ENCODE data around the gene NARF. TPM values are rescaled to one million over a fixed set of nuclear protein-coding genes. Genes with fewer than 3 reads are reported as not detected.

Gene NARF
- total RNA-seq, 4 donors from 2014 or later = 15.3 to 55.5 (median 33.3) TPM

DNA sequence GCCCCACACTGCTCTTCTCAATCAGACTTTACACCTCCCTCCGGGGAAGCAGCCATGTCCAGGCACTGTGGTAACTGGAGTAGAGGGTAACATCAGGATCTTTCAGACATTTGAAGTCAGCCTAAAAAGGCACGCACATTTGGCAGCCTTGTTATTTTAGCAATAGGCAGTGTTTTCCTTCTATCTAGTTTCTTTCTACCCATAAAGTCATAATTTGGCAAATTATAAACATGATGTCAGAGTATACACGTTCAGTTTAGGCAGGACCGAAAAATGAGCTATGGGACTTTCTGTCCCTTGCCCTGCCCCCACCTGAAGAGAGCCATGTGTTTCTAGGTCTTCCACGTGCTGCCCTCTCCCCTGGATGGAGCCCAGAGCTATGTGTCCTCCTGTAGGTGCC is 21.1 kb downstream of the NARF start:
- no peak overlapping the region for H3K27ac ChIP-seq
- no peaks in the 10 kb centered on the region for H3K36me3 ChIP-seq

GRCh38 chr17:82480318-82480717 is 21.8 kb downstream of the NARF start:
- intact Hi-C loops (cut with DNase I; ENCODE audit: low total_unique reads) = no loop called here
- H3K4me3 ChIP-seq = no peak overlapping the region
- DNase-seq = no peak
- H3K4me1 ChIP-seq = no peaks in the 10 kb centered on the region
- H3K27ac ChIP-seq = no peak overlapping the region
- H3K27me3 ChIP-seq = no peaks in the 10 kb centered on the region
- H3K36me3 ChIP-seq = no peaks in the 10 kb centered on the region
- TF ChIP-seq, protein P1, sequence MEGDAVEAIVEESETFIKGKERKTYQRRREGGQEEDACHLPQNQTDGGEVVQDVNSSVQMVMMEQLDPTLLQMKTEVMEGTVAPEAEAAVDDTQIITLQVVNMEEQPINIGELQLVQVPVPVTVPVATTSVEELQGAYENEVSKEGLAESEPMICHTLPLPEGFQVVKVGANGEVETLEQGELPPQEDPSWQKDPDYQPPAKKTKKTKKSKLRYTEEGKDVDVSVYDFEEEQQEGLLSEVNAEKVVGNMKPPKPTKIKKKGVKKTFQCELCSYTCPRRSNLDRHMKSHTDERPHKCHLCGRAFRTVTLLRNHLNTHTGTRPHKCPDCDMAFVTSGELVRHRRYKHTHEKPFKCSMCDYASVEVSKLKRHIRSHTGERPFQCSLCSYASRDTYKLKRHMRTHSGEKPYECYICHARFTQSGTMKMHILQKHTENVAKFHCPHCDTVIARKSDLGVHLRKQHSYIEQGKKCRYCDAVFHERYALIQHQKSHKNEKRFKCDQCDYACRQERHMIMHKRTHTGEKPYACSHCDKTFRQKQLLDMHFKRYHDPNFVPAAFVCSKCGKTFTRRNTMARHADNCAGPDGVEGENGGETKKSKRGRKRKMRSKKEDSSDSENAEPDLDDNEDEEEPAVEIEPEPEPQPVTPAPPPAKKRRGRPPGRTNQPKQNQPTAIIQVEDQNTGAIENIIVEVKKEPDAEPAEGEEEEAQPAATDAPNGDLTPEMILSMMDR (IDR thresholded peaks at IDR 0.05) = no peak
- TF ChIP-seq POLR2A (IDR thresholded peaks at IDR 0.05) = no peak
- no peaks in the 10 kb centered on the region for H3K9me3 ChIP-seq

More for the DNA sequence above, 21.1 kb downstream of the NARF start:
- Histone ChIP-seq H3K4me1 (no peaks in the 10 kb centered on the region), H3K9me3 (no peaks in the 10 kb centered on the region), H3K27me3 (no peaks in the 10 kb centered on the region), H3K4me3 (no peak overlapping the region)
- no peak for DNase-seq
- TF ChIP-seq POLR2A (IDR thresholded peaks at IDR 0.05) = no peak
- TF ChIP-seq, protein P1 (IDR thresholded peaks at IDR 0.05) = no peak
- intact Hi-C loops (cut with DNase I; ENCODE audit: low total_unique reads) = no loop called here

DNA sequence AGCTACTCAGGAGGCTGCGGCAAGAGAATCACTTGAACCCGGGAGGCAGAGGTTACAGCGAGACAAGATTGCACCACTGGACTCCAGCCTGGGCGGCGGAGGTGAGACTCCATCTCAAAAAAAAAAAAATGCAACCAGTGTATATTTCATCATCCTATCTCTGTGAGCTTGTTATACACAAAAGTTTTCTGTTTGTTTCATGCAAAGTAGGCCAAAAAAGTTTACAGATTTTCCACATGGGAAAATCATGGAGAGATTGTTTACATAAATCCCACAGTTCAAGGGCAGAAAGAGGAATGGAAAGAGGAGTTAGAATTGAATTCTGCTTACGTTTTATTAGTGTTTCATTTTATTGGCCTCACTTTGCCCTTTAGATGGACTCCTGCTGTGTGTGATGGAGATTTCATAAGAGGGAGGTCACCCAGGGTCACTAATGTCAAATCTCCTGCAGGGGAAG is 24.7 kb downstream of the NARF start:
- Histone ChIP-seq H3K27ac (no peak overlapping the region), H3K36me3 (no peaks in the 10 kb centered on the region), H3K27me3 (no peaks in the 10 kb centered on the region), H3K4me1 (no peaks in the 10 kb centered on the region), H3K9me3 (no peaks in the 10 kb centered on the region), H3K4me3 (no peak overlapping the region)
- intact Hi-C loops (cut with DNase I; ENCODE audit: low total_unique reads) = no loop called here
- no peak for DNase-seq
- no peak for TF ChIP-seq POLR2A (IDR thresholded peaks at IDR 0.05)
- TF ChIP-seq, protein P1 (IDR thresholded peaks at IDR 0.05) = no peak

DNA sequence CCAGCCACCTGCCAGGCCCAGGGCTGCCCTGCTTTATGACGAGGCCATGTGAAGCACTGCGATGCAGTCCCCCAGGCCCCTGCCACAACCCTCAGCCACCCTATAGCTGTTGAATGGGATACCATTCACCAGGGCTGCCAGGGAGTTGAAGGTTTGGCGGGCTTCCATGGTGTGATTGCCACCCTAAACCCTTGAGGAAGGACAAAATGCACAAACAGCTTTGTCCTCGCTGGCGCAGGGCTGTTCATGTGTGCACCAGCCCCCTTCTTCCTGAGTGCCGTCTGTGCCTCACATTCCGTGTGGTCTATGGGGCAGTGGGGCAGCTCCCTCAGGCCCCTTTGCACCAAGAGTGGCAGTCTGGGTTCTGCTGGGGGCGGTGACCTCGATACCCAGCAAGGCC is 25.3 kb downstream of the NARF start:
- intact Hi-C loops (cut with DNase I; ENCODE audit: low total_unique reads) = no loop called here
- DNase-seq = no peak
- Histone ChIP-seq H3K4me3 (no peak overlapping the region), H3K9me3 (no peaks in the 10 kb centered on the region), H3K4me1 (no peaks in the 10 kb centered on the region), H3K27me3 (no peaks in the 10 kb centered on the region), H3K27ac (no peak overlapping the region), H3K36me3 (no peaks in the 10 kb centered on the region)
- TF ChIP-seq, protein P1 (IDR thresholded peaks at IDR 0.05) = no peak
- no peak for TF ChIP-seq POLR2A (IDR thresholded peaks at IDR 0.05)

DNA sequence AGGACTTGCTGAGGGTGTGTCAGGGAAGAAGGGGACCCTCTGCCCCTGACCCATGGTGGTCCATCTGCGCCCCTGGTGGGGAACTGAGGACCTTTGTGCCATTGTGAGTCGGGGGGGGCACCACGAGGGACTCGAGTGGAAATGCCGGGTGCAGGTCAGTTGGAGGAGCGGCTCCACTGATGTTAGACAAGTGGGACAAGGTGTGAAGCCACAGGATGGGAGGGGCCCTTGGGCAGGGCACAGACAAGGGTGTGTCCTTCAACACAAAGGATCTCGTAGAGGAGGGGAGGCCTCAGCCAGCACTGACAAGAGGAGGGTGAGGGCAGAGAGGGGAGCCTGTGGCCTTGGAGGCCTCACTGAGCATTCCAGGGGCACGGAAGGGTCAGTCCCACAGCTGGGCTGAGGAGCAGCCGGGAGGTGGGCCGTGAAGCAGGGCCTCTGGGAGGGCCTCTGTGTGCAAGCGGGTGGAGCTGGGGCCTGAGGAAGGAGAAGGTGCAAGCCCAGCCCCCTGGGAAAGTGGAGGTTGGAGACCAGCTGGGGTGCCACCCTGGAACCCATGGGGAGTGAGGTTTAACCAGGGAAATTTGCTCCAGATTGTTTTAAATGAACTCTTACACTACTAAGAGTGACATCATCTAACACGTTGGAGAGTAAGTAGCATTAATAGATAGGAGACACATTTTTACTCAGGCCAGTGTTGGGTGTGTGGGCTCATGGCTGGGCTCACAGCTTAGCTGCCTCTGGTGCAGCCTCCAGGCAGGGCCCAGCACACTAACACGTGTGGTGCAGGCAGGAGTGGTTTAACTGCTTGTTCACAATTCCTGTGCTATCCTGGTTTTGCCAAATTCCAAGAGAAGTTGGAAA is 27.9 kb downstream of the NARF start:
- TF ChIP-seq, protein P1 (IDR thresholded peaks at IDR 0.05) = no peak
- TF ChIP-seq POLR2A (IDR thresholded peaks at IDR 0.05) = no peak
- DNase-seq = no peak
- no peaks in the 10 kb centered on the region for H3K4me1 ChIP-seq
- H3K36me3 ChIP-seq = no peaks in the 10 kb centered on the region
- intact Hi-C loops (cut with DNase I; ENCODE audit: low total_unique reads) = no loop called here
- no peaks in the 10 kb centered on the region for H3K9me3 ChIP-seq
- H3K27ac ChIP-seq = no peak overlapping the region
- no peaks in the 10 kb centered on the region for H3K27me3 ChIP-seq
- no peak overlapping the region for H3K4me3 ChIP-seq

Data from uterus (tissue), 4 donors.